IPS-11a (cell line): Measurements from ENCODE around the gene ASMT.
"Not testable (repeated sequence)": the region's sequence is repeated elsewhere in the genome, so short reads cannot be mapped to it uniquely, and the experiment has no call there.

Experiments
- H3K4me3 ChIP-seq: one replicate; pipeline ENCODE4 v1.5.1; 2013; ENCODE audit warnings: low read depth, low read length, control low read depth

ASMT gene, protein sequence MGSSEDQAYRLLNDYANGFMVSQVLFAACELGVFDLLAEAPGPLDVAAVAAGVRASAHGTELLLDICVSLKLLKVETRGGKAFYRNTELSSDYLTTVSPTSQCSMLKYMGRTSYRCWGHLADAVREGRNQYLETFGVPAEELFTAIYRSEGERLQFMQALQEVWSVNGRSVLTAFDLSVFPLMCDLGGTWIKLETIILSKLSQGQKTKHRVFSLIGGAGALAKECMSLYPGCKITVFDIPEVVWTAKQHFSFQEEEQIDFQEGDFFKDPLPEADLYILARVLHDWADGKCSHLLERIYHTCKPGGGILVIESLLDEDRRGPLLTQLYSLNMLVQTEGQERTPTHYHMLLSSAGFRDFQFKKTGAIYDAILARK

DNA sequence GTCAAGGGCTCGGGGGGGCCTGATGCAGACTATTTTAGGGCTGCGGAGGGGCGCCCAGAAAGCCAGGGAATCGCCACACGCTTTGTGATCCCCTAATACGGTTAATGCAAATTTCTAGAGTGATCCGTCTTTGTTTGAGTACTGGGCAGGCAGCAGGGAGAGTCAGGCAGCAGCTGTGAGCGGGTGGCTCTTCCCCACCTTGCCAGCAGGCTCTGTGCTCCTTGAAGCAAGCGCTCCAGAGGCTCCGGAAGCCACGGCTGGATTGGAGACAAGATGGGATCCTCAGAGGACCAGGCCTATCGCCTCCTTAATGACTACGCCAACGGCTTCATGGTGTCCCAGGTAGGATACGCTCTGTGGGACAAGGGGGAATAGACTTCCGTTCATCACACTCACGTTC is at the start of gene ASMT:
ASMT (plus strand) TSS at position 133 of the 400 bp plus-strand sequence; CDS start at position 274, 141 bp downstream.
- no peak within 1 kb of the TSS for H3K4me3 ChIP-seq

DNA sequence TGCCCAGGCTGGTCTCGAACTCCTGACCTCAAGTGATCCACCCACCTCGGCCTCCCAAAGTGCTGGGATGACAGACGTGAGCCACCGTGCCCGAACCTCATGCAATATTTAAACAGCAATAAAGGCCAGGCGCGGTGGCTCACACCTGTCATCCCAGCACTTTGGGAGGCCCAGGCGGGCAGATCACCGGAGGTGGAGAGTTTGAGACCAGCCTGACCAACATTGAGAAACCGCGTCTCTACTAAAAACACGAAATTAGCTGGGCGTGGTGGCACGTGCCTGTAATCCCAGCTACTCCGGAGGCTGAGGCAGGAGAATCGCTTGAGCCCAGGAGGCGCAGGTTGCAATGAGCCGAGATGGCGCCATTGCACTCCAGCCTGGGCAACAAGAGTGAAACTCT is 40.7 kb upstream of the ASMT start:
- H3K4me3 ChIP-seq: not testable (repeated sequence)

DNA sequence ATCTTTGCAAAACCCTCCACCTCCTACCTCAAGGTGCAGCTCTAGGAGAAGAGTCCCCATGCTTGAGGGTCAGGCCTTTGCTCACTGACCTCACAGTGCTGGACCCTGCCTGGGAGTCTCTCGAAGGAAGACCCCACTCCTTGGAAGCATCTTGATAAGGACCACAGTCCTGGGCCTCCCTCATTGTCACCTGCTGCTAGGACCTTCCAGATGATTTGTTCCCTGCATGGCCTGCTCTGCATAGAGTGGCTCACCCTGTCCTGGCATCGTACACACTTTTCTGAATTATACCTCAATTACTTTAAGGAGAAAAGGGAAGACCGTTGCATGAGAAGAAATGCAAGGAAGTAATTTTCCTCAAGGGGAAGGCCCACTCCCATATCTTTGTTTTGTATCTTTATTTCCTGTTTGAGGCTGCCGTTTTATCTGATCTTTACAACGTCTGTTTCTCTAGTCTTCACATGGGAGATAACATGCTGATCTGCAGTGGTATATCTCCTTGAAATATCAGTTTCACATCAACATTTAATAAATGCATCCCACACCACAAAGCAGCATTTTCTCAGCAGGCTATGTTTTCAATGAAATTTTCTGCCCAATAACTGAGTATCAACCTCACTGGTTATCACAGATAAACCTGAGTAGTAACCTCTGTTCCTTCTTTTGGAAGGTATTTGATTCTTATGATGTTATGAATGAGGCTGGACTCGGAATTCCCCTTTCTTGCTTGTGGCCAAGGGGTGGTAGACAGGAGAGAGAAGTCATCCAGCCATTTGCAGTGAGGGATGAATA is 38.5 kb upstream of the ASMT start:
- H3K4me3 ChIP-seq: no peak overlapping the region

DNA sequence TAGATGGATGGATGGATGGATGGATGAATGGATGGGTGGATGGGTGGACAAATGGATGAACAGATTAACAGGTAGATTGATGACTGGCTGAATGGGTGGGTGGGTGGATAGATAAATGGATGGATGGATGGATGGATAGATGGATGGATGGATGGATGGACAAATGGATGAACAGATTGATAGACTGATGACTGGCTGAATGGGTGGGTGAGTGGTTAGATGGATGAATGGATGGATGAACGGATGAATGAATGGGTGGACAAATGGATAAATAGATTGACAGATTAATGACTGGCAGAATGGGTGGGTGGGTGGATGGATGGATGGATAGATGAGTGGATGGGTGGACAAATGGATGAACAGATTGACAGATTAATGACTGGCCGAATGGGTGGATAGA is 37.0 kb upstream of the ASMT start:
- H3K4me3 ChIP-seq: no peak overlapping the region

DNA sequence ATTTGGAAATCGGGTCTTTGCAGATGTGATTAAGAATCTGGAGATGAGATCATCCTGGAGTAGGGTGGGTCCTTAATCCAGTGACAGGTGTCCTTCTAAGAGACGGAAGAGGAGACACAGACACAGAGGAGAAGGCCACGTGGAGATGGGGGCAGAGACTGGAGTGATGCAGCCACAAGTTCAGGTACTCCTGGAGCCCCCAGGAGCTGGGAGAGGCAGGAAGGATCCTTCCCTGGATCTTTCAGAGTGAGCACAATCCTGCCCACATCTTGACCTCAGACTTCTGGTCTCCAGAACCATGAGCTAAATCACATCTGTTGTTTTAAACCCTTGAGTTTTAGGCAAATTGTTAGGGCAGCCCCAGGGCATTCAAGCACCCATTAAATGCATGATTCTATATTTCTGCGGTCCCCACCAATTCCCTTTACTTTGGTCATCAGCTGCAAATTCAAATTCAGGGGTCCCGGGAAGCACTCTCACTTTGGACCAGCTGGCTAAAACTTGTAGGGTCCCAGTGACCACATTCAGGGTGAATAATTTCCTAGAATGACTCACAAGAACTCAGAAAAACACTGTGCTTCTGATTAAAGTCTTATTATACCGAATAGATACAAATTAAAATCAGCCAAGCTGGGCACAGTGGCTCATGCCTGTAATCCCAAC is 36.2 kb upstream of the ASMT start:
- H3K4me3 ChIP-seq: no peak overlapping the region

DNA sequence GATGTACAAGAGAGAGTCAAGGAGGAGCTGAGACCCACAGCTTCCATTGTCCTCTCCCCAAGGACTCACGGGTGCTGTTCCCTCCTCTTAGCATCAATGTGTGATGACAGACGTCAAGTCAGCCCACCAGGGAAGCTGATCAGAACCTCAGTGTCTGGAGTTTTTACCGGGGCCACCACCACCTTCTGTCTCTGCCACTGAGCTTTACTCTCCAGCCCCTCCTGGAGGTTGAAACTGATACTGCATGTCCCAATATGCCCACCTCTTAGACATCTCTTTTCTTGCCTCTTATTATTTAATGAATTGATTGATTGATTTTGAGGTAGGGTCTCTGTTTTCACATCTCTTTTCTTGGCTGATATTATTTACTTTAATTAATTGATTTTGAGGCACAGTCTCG is 33.7 kb upstream of the ASMT start:
- no peak overlapping the region for H3K4me3 ChIP-seq

DNA sequence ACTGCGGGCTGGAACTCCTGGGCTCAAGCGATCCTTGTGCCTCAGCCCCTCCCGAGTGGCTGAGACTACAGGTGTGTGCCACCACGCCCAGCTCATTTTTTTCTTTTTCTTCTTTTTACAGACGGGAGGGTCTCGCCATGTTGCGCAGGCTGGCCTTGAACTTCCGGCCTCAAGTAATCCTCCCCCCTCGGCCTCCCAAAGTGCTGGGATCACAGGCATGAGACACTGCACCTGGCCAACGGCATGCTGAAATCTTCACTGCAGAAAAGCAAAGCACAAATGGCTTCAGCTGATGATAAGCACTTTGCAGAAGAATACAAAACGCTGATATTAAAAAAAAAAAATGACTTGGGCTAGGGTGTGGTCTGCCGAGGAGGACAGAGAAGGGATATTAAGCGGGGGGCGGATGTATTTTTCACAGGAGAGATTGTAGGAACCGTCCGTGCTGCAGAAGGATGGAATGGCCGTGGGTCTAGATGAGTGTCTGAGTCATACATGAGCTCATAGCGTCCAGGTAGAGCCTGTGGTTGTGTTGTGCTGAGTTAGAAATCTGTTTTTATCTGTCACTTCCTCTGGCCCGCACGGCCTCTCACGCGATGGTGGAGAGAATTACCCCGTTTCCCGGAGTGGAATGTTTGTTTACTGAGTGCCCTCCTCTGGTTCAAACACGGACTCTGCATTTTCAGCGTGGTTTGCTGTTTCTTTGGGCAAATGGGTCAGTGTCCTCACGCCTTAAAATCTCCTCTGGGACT is 32.0 kb upstream of the ASMT start:
- no peak overlapping the region for H3K4me3 ChIP-seq

DNA sequence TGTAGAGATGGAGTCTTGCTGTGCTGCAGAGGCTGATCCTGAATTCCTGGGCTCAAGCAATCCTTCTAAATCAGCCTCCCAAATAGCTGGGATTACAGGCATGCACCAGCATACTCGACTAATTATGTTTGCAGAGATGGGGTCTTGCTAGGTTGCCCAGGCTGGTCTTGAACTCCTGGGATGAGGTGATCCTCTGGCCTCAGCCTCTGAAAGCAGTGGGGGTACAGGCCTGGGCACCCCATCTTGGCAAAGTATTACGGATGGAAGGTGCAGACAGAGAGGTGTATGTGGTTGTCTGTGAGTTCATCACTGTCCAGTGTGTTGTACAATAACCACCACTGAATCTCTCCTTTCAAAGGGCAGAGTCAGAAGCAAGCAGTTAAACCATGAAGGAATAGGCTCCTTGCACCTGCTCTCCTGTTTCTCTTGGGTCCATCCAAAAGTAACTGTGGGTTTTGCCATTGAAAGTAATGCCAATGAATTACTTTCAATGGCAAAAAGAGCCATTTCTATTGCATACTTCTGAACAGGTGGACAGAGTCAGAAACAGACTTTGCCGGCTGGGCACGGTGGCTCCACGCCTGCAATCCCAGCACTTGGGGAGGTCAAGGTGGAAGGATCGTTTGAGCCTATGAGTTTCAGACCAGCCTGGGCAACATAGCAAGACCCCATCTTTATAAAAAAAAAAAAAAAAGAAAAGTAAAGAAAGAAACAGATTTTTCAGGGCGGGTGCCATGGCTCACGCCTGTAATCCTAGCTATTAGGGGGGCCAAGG is 30.4 kb upstream of the ASMT start:
- H3K4me3 ChIP-seq: no peak overlapping the region

DNA sequence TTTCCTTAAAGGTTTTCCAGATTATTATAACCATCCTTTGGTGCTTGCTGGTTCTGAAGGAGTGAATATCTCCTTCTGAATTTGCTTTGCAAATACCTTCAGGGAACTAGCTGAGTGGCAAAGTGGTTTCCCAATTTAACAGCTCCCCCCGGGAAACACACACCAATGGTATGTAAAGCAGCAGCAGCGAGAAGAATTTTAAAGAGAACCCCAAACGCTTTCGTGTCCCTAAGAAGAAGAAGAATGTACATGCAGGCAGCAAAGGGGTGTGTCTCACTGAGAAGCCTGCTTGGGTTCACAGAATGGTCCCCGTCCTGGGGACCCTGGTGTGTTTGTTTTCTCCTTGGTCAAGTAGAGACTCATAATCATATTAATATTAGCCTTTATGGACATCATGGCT is 27.7 kb upstream of the ASMT start:
- H3K4me3 ChIP-seq: no peak overlapping the region

DNA sequence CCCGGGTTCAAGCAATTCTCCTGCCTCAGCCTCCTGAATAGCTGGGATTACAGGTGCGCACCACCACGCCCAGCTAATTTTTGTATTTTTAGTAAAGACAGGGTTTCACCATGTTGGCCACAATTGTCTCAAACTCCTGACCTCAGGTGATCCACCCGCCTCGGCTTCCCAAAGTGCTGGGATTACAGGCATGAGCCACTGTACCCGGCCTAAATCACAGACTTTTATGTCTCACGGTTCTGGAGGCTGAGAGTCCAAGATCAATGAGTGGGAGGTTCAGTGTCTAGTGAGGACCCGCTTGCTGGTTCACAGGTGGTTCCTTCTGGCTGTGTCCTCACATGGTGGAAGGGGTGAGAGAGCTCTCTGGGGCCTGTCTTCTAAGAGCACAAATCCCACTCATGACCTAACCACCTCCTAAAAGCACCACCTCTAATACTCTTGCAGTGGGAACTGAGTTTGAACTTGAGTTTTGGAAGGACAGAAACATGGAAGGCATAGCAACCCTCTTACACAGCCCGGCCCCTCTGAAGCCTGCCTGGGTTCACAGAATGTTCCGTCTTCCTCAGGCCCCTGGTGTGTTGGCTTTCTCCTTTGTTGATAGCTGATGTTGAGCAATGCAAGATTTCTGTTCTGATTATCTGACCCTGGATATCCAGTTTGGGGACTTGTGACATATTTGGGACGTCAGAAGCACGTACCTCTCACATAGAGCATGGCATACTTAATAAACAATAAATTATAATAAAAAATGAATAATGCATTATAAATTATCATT is 25.3 kb upstream of the ASMT start:
- H3K4me3 ChIP-seq: no peak overlapping the region

DNA sequence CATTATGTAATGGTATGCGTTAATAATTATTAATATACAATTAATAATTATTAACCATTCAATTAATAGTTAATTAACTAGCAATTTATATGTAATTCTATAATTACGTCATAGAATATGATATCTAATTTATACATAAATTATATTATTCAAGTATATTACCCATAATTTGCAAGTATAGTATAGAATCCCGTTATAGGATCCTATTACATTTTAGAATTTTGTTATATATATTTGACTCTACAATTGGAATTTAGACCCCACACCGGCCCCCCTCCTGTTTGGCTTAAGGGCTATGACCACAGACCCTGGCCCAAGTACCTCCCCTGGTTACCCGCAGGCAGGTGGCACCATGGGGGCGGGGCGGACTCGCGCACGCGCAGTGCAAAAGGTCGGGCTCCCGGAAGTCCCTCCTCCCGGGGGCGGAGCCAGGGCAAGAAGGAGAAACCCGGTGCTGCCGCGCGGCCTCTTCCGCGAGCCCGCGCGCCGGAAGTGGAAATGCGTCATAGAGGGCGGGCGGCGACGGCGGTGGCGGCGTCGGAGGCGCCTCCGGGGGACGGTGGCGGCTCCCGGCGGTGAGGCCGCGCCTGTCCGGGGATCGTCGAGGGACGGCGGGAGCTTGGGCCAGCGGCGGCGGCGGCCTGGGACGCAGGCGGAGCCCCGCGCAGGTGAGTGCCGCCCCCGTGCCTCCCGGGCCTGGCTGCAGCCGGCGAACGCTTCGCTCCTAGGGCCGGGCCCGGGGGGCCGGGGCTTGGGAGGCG is 23.6 kb upstream of the ASMT start, which contains the start of gene AKAP17A:
AKAP17A (plus strand) TSS at position 503 of the 761 bp plus-strand sequence. CDS start 1,859 bp downstream, outside the sequence.
- H3K4me3 ChIP-seq: peak within 1 kb of the TSS; percentile 91

DNA sequence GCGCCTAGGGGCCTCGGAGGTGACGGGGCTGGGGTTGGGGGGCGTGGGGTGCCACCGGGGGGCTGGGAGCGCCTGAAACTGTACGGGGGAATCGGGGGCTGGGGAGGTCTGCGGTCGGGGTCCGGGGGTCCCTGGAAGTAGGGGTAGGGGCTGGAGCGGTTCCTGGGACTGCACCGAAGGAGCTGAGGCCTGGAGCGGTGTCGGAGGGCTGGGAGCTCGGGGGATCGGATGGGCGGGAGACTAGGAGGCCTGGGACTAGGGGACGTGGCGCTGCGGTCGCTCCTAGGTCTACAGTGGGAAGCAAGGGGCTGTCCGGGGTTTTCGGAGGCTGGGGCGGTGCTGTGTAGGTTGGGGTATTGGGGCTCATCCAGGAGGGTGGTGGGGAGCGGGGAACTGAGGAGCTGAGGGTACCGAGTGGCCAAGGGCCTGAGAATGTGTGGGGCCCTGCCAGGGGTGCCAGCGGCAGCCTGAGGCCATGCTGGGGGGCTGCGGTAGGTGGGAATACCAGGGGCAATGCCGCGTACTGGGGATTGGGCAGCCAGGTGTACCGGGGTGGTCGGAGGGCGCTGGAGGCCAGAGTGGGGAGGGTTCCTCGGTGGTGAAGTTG is 22.9 kb upstream of the ASMT start:
- H3K4me3 ChIP-seq: peak overlapping the region; percentile 91

DNA sequence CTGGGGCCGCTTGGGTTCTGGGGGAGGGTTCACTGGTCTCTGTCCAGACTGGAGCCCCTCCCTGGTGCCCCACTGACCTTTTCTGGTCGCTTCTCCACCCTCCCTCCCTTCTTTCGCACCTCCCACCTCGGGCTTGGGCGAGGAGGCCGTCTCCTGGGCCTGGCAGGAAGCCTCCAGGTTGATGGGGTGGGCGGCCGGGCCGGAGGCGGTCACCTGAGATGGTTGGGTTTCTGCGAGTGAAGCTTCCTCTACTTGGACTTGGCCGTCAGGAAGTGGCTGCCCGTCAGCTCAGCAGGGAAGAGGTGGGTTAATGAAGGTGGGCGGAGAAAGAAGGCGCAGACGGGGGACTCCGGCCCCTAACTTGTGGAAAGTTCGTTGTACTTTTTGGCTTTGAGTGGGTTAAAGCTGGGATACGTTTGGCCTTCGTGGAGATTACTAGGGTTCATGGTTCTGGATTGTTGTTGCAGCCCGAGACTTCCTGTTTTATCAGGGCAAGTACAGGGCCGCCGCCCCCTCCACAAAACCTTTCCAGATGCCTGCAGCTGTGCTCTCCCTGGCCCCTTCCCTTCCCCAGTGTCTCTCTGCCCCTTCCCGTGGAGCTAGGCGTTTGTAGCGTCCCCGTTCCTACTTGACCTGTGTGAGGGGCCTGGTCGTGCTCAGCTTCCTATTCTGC is 22.3 kb upstream of the ASMT start:
- peak overlapping the region; percentile 91 for H3K4me3 ChIP-seq

DNA sequence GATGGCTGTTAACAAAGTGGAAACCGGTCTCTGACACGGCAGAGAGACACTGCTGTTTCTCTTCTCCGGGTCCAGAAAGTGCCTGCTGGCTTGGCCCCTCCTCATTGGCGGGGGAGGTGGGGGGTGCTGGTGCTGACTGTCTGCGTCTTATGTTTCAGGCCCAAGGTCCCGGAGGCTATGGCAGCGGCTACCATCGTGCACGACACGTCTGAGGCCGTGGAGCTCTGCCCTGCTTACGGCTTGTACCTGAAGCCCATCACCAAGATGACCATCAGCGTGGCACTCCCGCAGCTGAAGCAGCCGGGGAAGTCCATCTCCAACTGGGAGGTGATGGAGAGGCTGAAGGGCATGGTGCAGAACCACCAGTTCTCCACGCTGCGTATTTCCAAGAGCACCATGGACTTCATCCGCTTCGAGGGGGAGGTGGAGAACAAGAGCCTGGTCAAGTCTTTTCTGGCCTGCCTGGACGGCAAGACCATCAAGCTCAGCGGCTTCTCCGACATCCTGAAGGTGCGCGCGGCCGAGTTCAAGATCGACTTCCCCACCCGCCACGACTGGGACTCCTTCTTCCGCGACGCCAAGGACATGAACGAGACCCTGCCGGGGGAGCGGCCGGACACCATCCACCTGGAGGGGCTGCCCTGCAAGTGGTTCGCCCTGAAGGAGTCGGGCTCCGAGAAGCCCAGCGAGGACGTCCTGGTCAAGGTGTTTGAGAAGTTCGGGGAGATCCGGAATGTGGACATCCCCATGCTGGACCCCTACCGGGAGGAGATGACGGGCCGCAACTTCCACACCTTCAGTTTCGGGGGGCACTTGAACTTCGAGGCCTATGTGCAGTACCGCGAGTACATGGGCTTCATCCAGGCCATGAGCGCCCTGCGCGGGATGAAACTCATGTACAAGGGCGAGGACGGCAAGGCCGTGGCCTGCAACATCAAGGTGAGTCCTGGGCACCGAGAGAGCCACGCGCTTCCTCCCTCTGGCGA is 21.3 kb upstream of the ASMT start:
- no peak overlapping the region for H3K4me3 ChIP-seq

DNA sequence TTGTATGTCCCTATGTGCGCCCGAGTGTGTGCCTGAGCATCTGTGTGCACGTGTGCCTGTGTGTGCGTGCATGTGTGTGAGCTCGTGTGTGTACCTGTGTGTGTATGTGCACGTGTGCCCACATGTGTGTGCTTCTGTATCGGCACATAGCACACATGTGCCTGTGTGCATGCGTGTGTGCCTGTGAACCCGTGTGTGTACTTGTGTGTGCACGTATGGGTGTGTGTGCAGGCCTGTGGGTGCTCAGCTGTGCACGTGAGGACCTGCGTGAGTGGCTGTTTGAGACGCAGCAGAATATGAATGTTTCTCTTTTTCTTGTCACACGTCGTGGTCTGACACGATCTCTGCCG is 19.2 kb upstream of the ASMT start:
- no peak overlapping the region for H3K4me3 ChIP-seq

DNA sequence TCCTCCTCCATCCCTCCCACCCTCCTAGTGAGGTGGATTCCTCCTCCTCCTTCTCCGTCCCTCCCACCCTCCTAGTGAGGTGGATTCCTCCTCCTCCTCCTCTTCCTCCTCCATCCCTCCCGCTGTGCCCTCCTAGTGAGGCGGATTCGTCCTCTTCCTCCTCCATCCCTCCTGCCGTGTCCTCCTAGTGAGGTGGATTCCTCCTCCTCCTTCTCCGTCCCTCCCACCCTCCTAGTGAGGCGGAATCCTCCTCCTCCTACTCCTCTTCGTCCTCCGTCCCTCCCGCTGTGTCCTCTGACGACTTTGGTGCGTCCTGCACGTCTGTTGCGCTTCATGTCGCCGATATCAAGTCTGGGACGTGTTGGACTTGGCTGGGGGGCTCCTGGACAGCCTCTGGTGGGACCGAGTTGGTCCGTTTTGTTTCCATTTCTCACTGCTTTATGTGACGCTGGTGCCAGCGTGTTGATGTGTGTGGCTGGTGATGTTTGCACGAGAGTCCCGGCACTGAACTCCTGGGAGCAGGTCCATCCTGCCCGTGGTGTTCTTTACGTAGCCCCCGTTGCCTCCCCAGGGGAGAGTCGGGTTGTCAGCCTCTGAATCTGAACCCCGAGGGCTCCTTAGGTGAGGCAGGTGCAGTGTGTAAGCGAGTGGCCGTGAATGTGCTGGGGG is 18.0 kb upstream of the ASMT start:
- H3K4me3 ChIP-seq: no peak overlapping the region
